GM12892 (cell line): Measurements from ENCODE around the gene TSSK3.

Experiments used
- POLR2A ChIP-seq: IDR thresholded peaks from 2 replicates; pipeline ENCODE4 v1.6.1; 2011; ENCODE audit warnings: low read depth, low read length, control low read depth
- POLR2AphosphoS5 ChIP-seq: IDR thresholded peaks from 2 replicates; pipeline ENCODE4 v1.6.1; 2011; ENCODE audit warnings: low read depth, low read length, control low read depth
- TAF1 ChIP-seq: IDR thresholded peaks from 2 replicates; pipeline ENCODE4 v1.6.1; 2011; ENCODE audit warnings: low read depth, mild to moderate bottlenecking, control low read depth, low read length, borderline replicate concordance

DNA sequence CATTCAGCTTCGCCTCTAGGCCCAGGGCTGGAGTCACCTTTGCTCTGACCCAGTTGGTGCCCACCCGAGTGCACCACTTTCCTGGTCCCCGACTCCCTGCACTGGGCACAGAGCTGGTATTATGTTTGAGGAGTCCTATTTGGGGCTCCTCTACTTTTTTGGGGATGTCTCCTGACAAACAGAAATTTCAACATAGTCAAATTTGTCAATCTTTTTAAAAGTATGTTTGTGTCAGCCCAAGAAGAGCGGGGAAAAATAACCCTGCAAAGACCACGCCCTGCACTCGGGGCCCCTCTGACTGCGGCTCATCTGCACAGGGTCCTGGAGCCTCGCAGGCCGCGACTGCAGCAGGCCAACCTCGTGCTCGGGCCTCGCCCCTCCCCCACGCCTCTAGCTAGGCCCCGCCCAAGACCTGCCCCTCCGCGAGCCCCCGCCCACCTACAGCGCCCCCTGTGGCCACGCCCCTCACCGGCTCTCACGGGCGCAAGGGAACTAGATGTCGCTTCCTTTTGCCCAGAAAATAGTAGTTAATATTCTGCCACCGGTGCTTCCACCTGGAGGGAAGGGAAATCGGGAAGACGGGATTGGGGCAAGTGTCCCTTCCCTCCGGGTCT lies 11.4 kb upstream of the TSSK3 start:
- TF ChIP-seq POLR2A (no peak), POLR2AphosphoS5 (no peak), TAF1 (no peak)
